ENCODE results near the gene IFT122. TPM values are rescaled to one million over a fixed set of nuclear protein-coding genes. Genes with fewer than 3 reads are reported as not detected.

The IFT122 gene
- total RNA-seq, 2 experiments from 2014 or later = 22.7 to 26.7 TPM

DNA sequence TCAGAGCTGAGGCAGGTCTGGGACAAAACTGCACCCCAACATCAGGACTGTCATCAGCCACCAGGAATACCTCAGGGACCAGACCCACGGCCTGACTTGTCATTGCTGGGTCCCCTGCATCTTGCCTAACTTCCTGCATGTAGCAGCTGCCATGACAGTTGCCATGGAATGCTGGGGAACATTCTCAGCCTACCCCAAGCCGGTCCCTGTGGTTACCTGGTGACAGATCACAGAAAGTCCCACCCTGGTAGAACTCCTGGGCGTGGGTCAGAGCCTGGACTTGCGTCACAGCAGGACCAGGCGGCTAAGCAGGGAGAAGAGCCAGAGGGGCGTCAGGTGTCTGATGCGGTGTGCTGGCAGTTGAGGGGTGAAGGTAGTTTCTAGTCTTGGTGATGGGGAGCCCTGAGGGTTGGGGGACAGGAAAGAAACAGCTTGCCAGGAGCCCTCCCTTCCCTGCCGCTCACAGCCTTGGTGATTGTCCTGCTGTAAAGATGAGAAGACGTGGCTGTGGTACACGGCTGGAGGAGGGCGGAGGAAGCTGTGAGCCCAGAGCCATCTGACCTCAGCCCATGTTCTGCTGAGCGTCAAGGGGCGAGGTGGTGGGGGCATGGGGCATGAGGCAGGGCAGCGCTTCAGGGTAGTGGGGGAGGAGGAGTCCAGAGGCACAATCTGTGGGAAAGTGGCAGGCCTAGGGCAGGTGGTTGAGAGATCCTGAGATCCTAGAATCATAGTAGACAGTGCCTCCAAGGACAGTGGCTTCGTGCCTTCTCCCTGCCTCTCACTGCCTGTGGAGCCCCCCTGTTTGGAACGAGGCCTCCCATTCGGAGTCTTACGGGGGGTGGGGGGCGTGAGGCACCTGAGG, 108.3 kb downstream of the IFT122 start:
- Histone ChIP-seq H3K36me3 (ENCODE audit: insufficient read depth, low read length) (no peaks in the 10 kb centered on the region), H3K4me1 (ENCODE audit: insufficient read depth, low read length) (peaks cover 2% of the 10 kb centered on the region), H3K4me3 (ENCODE audit: low read length) (no peak overlapping the region), H3K9me3 (ENCODE audit: control insufficient read depth in 1 of 2, insufficient read depth in 1 of 2, low read length in 2 of 2) (no peaks in the 10 kb centered on the region), H3K27ac (ENCODE audit: low read depth in 1 of 2, low read length in 2 of 2) (no peak overlapping the region), H3K27me3 (ENCODE audit: control insufficient read depth in 1 of 2, insufficient read depth in 2 of 2, low read length in 2 of 2) (no peaks in the 10 kb centered on the region)
- H3K27ac Mint-ChIP-seq = no peak overlapping the region
- ATAC-seq (ENCODE audit: poor library complexity) (no peak), DNase-seq (no peak)
- H3K36me3 Mint-ChIP-seq (ENCODE audit: low read depth) = no peaks in the 10 kb centered on the region
- intact Hi-C loops (cut with DNase I, micrococcal nuclease) = no loop called here
- no peaks in the 10 kb centered on the region for H3K27me3 Mint-ChIP-seq
- H3K4me1 Mint-ChIP-seq (ENCODE audit: low read depth) = no peaks in the 10 kb centered on the region
- ChIA-PET POLR2A (no interaction called here), CTCF (no interaction called here)
- no peaks in the 10 kb centered on the region for H3K9me3 Mint-ChIP-seq
- TF ChIP-seq, protein P1, sequence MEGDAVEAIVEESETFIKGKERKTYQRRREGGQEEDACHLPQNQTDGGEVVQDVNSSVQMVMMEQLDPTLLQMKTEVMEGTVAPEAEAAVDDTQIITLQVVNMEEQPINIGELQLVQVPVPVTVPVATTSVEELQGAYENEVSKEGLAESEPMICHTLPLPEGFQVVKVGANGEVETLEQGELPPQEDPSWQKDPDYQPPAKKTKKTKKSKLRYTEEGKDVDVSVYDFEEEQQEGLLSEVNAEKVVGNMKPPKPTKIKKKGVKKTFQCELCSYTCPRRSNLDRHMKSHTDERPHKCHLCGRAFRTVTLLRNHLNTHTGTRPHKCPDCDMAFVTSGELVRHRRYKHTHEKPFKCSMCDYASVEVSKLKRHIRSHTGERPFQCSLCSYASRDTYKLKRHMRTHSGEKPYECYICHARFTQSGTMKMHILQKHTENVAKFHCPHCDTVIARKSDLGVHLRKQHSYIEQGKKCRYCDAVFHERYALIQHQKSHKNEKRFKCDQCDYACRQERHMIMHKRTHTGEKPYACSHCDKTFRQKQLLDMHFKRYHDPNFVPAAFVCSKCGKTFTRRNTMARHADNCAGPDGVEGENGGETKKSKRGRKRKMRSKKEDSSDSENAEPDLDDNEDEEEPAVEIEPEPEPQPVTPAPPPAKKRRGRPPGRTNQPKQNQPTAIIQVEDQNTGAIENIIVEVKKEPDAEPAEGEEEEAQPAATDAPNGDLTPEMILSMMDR (IDR thresholded peaks at IDR 0.05) = no peak
- H3K4me3 Mint-ChIP-seq = no peak overlapping the region

DNA sequence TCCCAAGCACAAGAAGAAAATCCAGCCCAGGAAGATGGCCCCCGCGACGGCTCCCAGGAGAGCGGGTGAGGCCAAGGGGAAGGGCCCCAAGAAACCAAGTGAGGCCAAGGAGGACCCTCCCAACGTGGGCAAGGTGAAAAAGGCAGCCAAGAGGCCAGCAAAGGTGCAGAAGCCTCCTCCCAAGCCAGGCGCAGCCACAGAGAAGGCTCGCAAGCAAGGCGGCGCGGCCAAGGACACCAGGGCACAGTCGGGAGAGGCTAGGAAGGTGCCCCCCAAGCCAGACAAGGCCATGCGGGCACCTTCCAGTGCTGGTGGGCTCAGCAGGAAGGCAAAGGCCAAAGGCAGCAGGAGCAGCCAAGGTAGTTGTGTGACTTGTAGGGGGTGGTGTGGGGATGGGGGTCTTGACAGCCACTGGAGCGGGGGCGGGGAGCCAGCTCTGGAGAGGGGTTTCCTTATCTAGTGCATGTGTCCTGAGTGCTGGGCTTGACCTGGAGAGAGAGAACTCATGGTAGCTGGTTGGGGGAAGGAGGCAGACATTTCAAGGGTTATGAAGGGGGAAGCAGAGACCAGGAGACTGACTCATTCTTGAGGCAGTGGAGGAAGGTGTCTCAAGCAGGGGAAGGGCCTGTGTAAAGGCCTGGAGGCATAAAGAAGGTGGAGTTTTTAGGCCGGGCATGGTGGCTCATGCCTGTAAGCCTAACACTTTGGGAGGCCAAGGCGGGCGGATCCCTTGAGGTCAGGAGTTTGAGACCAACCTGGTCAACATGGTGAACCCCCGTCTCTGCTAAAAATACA, 109.2 kb downstream of the IFT122 start:
- Mint-ChIP-seq H3K36me3 (ENCODE audit: low read depth) (no peaks in the 10 kb centered on the region), H3K27ac (no peak overlapping the region), H3K4me1 (ENCODE audit: low read depth) (peaks cover 7% of the 10 kb centered on the region), H3K27me3 (no peaks in the 10 kb centered on the region), H3K4me3 (no peak overlapping the region), H3K9me3 (no peaks in the 10 kb centered on the region)
- H3K27me3 ChIP-seq (ENCODE audit: control insufficient read depth in 1 of 2, insufficient read depth in 2 of 2, low read length in 2 of 2) = no peaks in the 10 kb centered on the region
- peaks cover 8% of the 10 kb centered on the region for H3K4me1 ChIP-seq (ENCODE audit: insufficient read depth, low read length)
- ChIA-PET CTCF (no interaction called here), POLR2A (no interaction called here)
- intact Hi-C loops (cut with DNase I, micrococcal nuclease) = no loop called here
- H3K36me3 ChIP-seq (ENCODE audit: insufficient read depth, low read length) = no peaks in the 10 kb centered on the region
- DNase-seq = peak in 2 of 14 experiments; percentile 42 to 49
- no peak overlapping the region for H3K4me3 ChIP-seq (ENCODE audit: low read length)
- no peak for ATAC-seq (ENCODE audit: poor library complexity)
- H3K9me3 ChIP-seq (ENCODE audit: control insufficient read depth in 1 of 2, insufficient read depth in 1 of 2, low read length in 2 of 2) = no peaks in the 10 kb centered on the region
- TF ChIP-seq, protein P1 (IDR thresholded peaks at IDR 0.05) = no peak
- H3K27ac ChIP-seq (ENCODE audit: low read depth in 1 of 2, low read length in 2 of 2) = no peak overlapping the region

DNA sequence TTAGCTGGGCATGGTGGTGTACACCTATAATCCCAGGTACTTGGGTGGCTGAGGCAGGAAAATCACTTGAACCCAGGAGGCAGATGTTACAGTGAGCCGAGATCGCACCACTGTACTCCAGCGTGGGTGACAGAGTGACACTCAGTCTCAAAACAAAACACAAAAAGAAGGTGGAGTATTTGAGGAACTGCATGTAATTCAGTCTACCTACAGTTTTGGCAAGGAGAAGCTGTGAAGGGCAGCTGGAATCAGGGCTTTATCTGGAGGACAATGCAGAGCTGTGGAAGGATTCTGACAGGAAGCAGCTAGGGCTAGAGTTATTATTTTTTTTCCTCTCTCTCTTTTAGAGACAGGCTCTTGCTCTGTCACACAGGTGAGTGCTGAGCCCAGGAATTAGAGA, 109.8 kb downstream of the IFT122 start:
- peaks cover 14% of the 10 kb centered on the region for H3K4me1 ChIP-seq (ENCODE audit: insufficient read depth, low read length)
- H3K27ac ChIP-seq (ENCODE audit: low read depth in 1 of 2, low read length in 2 of 2) = no peak overlapping the region
- H3K36me3 ChIP-seq (ENCODE audit: insufficient read depth, low read length) = no peaks in the 10 kb centered on the region
- H3K4me3 ChIP-seq (ENCODE audit: low read length) = no peak overlapping the region
- no peak for ATAC-seq (ENCODE audit: poor library complexity)
- no peaks in the 10 kb centered on the region for H3K36me3 Mint-ChIP-seq (ENCODE audit: low read depth)
- no peaks in the 10 kb centered on the region for H3K9me3 ChIP-seq (ENCODE audit: control insufficient read depth in 1 of 2, insufficient read depth in 1 of 2, low read length in 2 of 2)
- no peaks in the 10 kb centered on the region for H3K27me3 Mint-ChIP-seq
- no peak for DNase-seq
- ChIA-PET CTCF (no interaction called here), POLR2A (no interaction called here)
- intact Hi-C loops (cut with DNase I, micrococcal nuclease) = no loop called here
- TF ChIP-seq, protein P1 (IDR thresholded peaks at IDR 0.05) = no peak
- no peak overlapping the region for H3K27ac Mint-ChIP-seq
- no peaks in the 10 kb centered on the region for H3K27me3 ChIP-seq (ENCODE audit: control insufficient read depth in 1 of 2, insufficient read depth in 2 of 2, low read length in 2 of 2)
- no peak overlapping the region for H3K4me3 Mint-ChIP-seq
- peaks cover 13% of the 10 kb centered on the region for H3K4me1 Mint-ChIP-seq (ENCODE audit: low read depth)
- H3K9me3 Mint-ChIP-seq = no peaks in the 10 kb centered on the region
